OCI-LY1 (cell line): Measurements from ENCODE around the gene CALR3.

Experiments
- H2AFZ ChIP-seq: fragments of 200-600 bp; sonication (generic), shearing (Covaris generic); 2 replicates; pipeline ENCODE4 v1.6.0; 2014; ENCODE audit warnings: antibody characterized with exemption, mild to moderate bottlenecking, low read length
- H3F3A ChIP-seq: fragments of 200-600 bp; sonication (generic), shearing (Covaris generic); 2 replicates; pipeline ENCODE4 v1.6.0; 2014; ENCODE audit warnings: mild to moderate bottlenecking, antibody characterized with exemption, low read length, moderate library complexity; ENCODE audit not compliant: insufficient read depth
- H3K27ac ChIP-seq: fragments of 200-600 bp; sonication (generic); 2 replicates; pipeline ENCODE4 v1.5.1; 2014; ENCODE audit warnings: low read length, mixed run types, mild to moderate bottlenecking, low read depth; ENCODE audit not compliant: poor library complexity, severe bottlenecking
- H3K27me3 ChIP-seq: fragments of 200-600 bp; sonication (generic); 2 replicates; pipeline ENCODE4 v1.6.0; 2014; ENCODE audit warnings: antibody characterized with exemption, mild to moderate bottlenecking, low read length, moderate library complexity; ENCODE audit not compliant: insufficient read depth
- H3K36me3 ChIP-seq: fragments of 200-600 bp; sonication (generic); 2 replicates; pipeline ENCODE4 v1.6.1; 2014; ENCODE audit warnings: mild to moderate bottlenecking, antibody characterized with exemption, low read length, moderate library complexity, mixed read lengths; ENCODE audit not compliant: insufficient read depth
- H3K4me1 ChIP-seq: fragments of 200-600 bp; sonication (generic); 2 replicates; pipeline ENCODE4 v1.5.1; 2014; ENCODE audit warnings: mild to moderate bottlenecking, low read length, moderate library complexity; ENCODE audit not compliant: insufficient read depth, severe bottlenecking
- H3K4me2 ChIP-seq: fragments of 200-600 bp; sonication (generic), shearing (Covaris generic); 2 replicates; pipeline ENCODE4 v1.6.1; 2014; ENCODE audit warnings: low read length
- H3K4me3 ChIP-seq: fragments of 200-600 bp; sonication (generic); 2 replicates; pipeline ENCODE4 v1.5.1; 2014; ENCODE audit warnings: low read length, low read depth, mild to moderate bottlenecking, mixed read lengths; ENCODE audit not compliant: poor library complexity, severe bottlenecking
- H3K79me2 ChIP-seq: fragments of 200-600 bp; shearing (Covaris generic); 2 replicates; pipeline ENCODE4 v1.6.1; 2016; ENCODE audit warnings: mixed run types, low read length, mixed read lengths; ENCODE audit not compliant: insufficient read depth
- H3K9ac ChIP-seq: fragments of 200-600 bp; sonication (generic), shearing (Covaris generic); 2 replicates; pipeline ENCODE4 v1.6.1; 2014; ENCODE audit warnings: mild to moderate bottlenecking, low read length, mixed read lengths
- H3K9me2 ChIP-seq: fragments of 200-600 bp; sonication (generic), shearing (Covaris generic); 2 replicates; pipeline ENCODE4 v1.6.1; 2014; ENCODE audit warnings: low read depth, mild to moderate bottlenecking, low read length, mixed read lengths
- H3K9me3 ChIP-seq: fragments of 200-600 bp; shearing (Covaris generic); 2 replicates; pipeline ENCODE4 v1.6.1; 2014; ENCODE audit warnings: low read length, mixed read lengths
- H4K20me1 ChIP-seq: fragments of 200-600 bp; sonication (generic), shearing (Covaris generic); 2 replicates; pipeline ENCODE4 v1.6.0; 2016; ENCODE audit warnings: mild to moderate bottlenecking, low read length; ENCODE audit not compliant: insufficient read depth
- CTCF ChIP-seq: fragments of 200-600 bp; sonication (generic), shearing (Covaris generic); IDR thresholded peaks from 2 replicates; pipeline ENCODE4 v1.5.1; 2017; ENCODE audit warnings: mild to moderate bottlenecking, antibody characterized with exemption, low read length, moderate library complexity, mixed read lengths
- EZH2 ChIP-seq: fragments of 200-600 bp; sonication (generic), shearing (Covaris generic); IDR thresholded peaks from 2 replicates; pipeline ENCODE4 v1.8.0; 2017; ENCODE audit warnings: borderline replicate concordance, mixed run types, mild to moderate bottlenecking, antibody characterized with exemption, low read length, moderate library complexity, mixed read lengths

Gene CALR3

GRCh38 chr19:16444269-16444600 is 51.7 kb downstream of the CALR3 start:
- Histone ChIP-seq H4K20me1 (no peaks in the 10 kb centered on the region), H3K27ac (peak overlapping the region; percentile 99)

GRCh38 chr19:16442386-16443276 is 53.3 kb downstream of the CALR3 start:
- peak overlapping the region; percentile 6 for H3K4me3 ChIP-seq
- H3K9me2 ChIP-seq = no peaks in the 10 kb centered on the region
- no peaks in the 10 kb centered on the region for H4K20me1 ChIP-seq
- H3K79me2 ChIP-seq = no peaks in the 10 kb centered on the region
- H3F3A ChIP-seq = peaks cover 18% of the 10 kb centered on the region
- peak overlapping the region; percentile 99 for H3K27ac ChIP-seq
- no peaks in the 10 kb centered on the region for H3K9me3 ChIP-seq
- H3K4me2 ChIP-seq = peak overlapping the region; percentile 29
- H3K9ac ChIP-seq = peak overlapping the region; percentile 34; the same call in 1 of the 2 replicates
- no peak overlapping the region for H2AFZ ChIP-seq
- TF ChIP-seq EZH2 = no peak
- TF ChIP-seq CTCF = no peak
- H3K4me1 ChIP-seq = peaks cover 69% of the 10 kb centered on the region
- peaks cover 28% of the 10 kb centered on the region for H3K36me3 ChIP-seq
- no peaks in the 10 kb centered on the region for H3K27me3 ChIP-seq

More at GRCh38 chr19:16444269-16444600, 51.7 kb downstream of the CALR3 start:
- Histone ChIP-seq H3K27me3 (no peaks in the 10 kb centered on the region), H3K9me3 (no peaks in the 10 kb centered on the region), H3K9me2 (no peaks in the 10 kb centered on the region), H3K9ac (peak overlapping the region; percentile 78), H3K4me2 (peak overlapping the region; percentile 72), H2AFZ (no peak overlapping the region), H3K79me2 (peaks cover 7% of the 10 kb centered on the region), H3F3A (peaks cover 23% of the 10 kb centered on the region), H3K36me3 (peaks cover 19% of the 10 kb centered on the region), H3K4me3 (peak overlapping the region; percentile 43), H3K4me1 (peaks cover 81% of the 10 kb centered on the region)
- TF ChIP-seq CTCF (no peak), EZH2 (no peak)

- TF ChIP-seq EZH2 (no peak), CTCF (peak; percentile 83)
- H3K27me3 ChIP-seq = no peaks in the 10 kb centered on the region
Measured at GRCh38 chr19:16441661-16442162, 54.3 kb downstream of the CALR3 start.

More at GRCh38 chr19:16441661-16442162, 54.3 kb downstream of the CALR3 start:
- H3K79me2 ChIP-seq = no peaks in the 10 kb centered on the region
- peaks cover 37% of the 10 kb centered on the region for H3K36me3 ChIP-seq
- no peaks in the 10 kb centered on the region for H3K9me3 ChIP-seq
- H3K9ac ChIP-seq = peak overlapping the region; percentile 34; the same call in 1 of the 2 replicates
- peaks cover 13% of the 10 kb centered on the region for H3F3A ChIP-seq
- H3K4me1 ChIP-seq = peaks cover 67% of the 10 kb centered on the region
- no peak overlapping the region for H3K4me3 ChIP-seq
- H3K27ac ChIP-seq = peak overlapping the region; percentile 99
- H3K4me2 ChIP-seq = peak overlapping the region; percentile 29
- H3K9me2 ChIP-seq = no peaks in the 10 kb centered on the region
- no peak overlapping the region for H2AFZ ChIP-seq
- H4K20me1 ChIP-seq = no peaks in the 10 kb centered on the region
